ENCODE measurements around the gene CCNG1.

- TF ChIP-seq RAD21 (CRISPR knock-in tag; conservative IDR thresholded peaks at IDR 0.05 in 1 of 2, IDR thresholded peaks at IDR 0.05 in 1 of 2) (no peak), ZFP36 (IDR thresholded peaks at IDR 0.05; ENCODE audit: low read depth, low read length, partially characterized antibody) (no peak), MYNN (IDR thresholded peaks at IDR 0.05) (no peak), MYNN (CRISPR knock-in tag; IDR thresholded peaks at IDR 0.05) (no peak), POLR2A (conservative IDR thresholded peaks at IDR 0.05) (no peak), CTCF (IDR thresholded peaks at IDR 0.05 in 2 of 3, conservative IDR thresholded peaks at IDR 0.05 in 1 of 3; ENCODE audit: insufficient read depth in 2 of 3, low read depth in 1 of 3, low read length in 3 of 3) (no peak), SPI1 (IDR thresholded peaks at IDR 0.05; ENCODE audit: borderline replicate concordance, low read depth, low read length) (no peak), TBL1XR1 (IDR thresholded peaks at IDR 0.05; ENCODE audit: low read length in 2 of 2) (no peak)
Observed at GRCh38 chr5:163401271-163401670, 36.1 kb upstream of the CCNG1 start.
